Transverse colon (tissue), 4 donors: Measurements from ENCODE around the gene GADL1. TPM values are rescaled to one million over a fixed set of nuclear protein-coding genes. Genes with fewer than 3 reads are reported as not detected.
A peak's percentile ranks its signal among the peaks of the same experiment; 100 is the strongest.

Experiments used
- DNase-seq: peaks from one replicate; pipeline ENCODE4 v3.0.0-alpha.2; 2019
- H3K27ac ChIP-seq, 4 donors: fragments of 200-600 bp; sonication (generic); 2 replicates each; pipeline ENCODE4 v1.5.1; 2016 to 2018; ENCODE audit warnings: inconsistent platforms in 4 of 4
- H3K27me3 ChIP-seq: fragments of 200-600 bp; sonication (generic); 2 replicates; pipeline ENCODE4 v1.5.1; 2017; ENCODE audit warnings: inconsistent platforms
- H3K36me3 ChIP-seq, 4 donors: fragments of 200-600 bp; sonication (generic); 2 replicates each; pipeline ENCODE4 v1.5.1; 2017 to 2019; ENCODE audit warnings: inconsistent platforms in 4 of 4
- H3K4me1 ChIP-seq, 4 donors: fragments of 200-600 bp; sonication (generic); 2 replicates each; pipeline ENCODE4 v1.5.1; 2017 to 2020; ENCODE audit warnings: inconsistent platforms in 4 of 4
- H3K4me3 ChIP-seq, 4 donors: fragments of 200-600 bp; sonication (generic); 1 replicate in 1 of 4; 2 replicates in 3 of 4; pipeline versions ENCODE4 v1.5.1 to v1.6.1; 2017 to 2019; ENCODE audit warnings: inconsistent platforms in 4 of 4
- H3K9me3 ChIP-seq, 2 donors: fragments of 200-600 bp; sonication (generic); 2 replicates each; pipeline ENCODE4 v1.5.1; 2017 to 2019; ENCODE audit warnings: inconsistent platforms in 2 of 2
- CTCF ChIP-seq, 5 experiments: fragments of 200-600 bp in 3 of 5; fragments of 450-650 bp in 2 of 5; sonication (generic) in 3 of 5; IDR thresholded peaks; 1 replicate in 2 of 5; 2 replicates in 3 of 5; pipeline ENCODE4 v1.5.1; 2016 to 2017; ENCODE audit warnings: antibody characterized with exemption in 5 of 5, inconsistent platforms in 3 of 5, mild to moderate bottlenecking in 2 of 5, moderate library complexity in 1 of 5
- EP300 ChIP-seq: sonication (generic); formaldehyde crosslinking; IDR thresholded peaks from one replicate; pipeline ENCODE4 v1.6.1; 2017; ENCODE audit warnings: antibody characterized with exemption, low read depth
- POLR2A ChIP-seq: fragments of 450-650 bp; IDR thresholded peaks from one replicate; pipeline ENCODE4 v1.6.1; 2016; ENCODE audit warnings: antibody characterized with exemption, mild to moderate bottlenecking, moderate library complexity
- POLR2AphosphoS5 ChIP-seq, 3 donors: sonication (generic); formaldehyde crosslinking; IDR thresholded peaks; one replicate each; pipeline ENCODE4 v1.6.1; 2016; ENCODE audit warnings: antibody characterized with exemption in 3 of 3
- WGBS, 2 donors: methylation state at CpG; one replicate each; pipeline ENCODE4 v1.1.5; 2018; ENCODE audit warnings: low coverage in 1 of 2; 5-methylcytosine and 5-hydroxymethylcytosine counted together
- in situ Hi-C, 4 donors: fragments of 200-750 bp; cut with MboI; loops; one replicate each; pipeline versions ENCODE4 v1.15.0 to v1.15.1; 2017; ENCODE audit warnings: low sequenced_read_pairs in 3 of 4, low pct_ligation_motif_present in 1 of 4, low pct_unique_long_range_greater_than_20kb in 1 of 4
- intact Hi-C: fragments of 100-400 bp; cut with DNase I; formaldehyde crosslinking; loops from one replicate; pipeline ENCODE4 v1.15.1; 2023; ENCODE audit warnings: low total_unique reads
- total RNA-seq, 4 donors: library from RNA; depleted of rRNA; stranded (reverse); fragments of >200 nt; gene quantifications; one replicate each; pipeline ENCODE4 v1.1.0, GENCODE V29; 2016

The GADL1 gene
- total RNA-seq, 4 donors from 2014 or later: not detected

GRCh38 chr3:30684356-30684755, 210.1 kb downstream of the GADL1 start:
- Histone ChIP-seq H3K27me3 (no peaks in the 10 kb centered on the region), H3K4me1 (peaks cover 44 to 91% (median 62%) of the 10 kb centered on the region in 4 donors), H3K27ac (peak overlapping the region; percentile 27 to 82 (median 50)), H3K9me3 (no peaks in the 10 kb centered on the region), H3K4me3 (no peak overlapping the region), H3K36me3 (peaks cover 0 to 13% (median 2%) of the 10 kb centered on the region in 4 donors)
- DNase-seq: no peak
- in situ Hi-C loops: loop anchor here in 1 of 4 donors (25.0 kb wide), 1 partner anchor 172 kb away; no protein-coding TSS in a partner anchor
- TF ChIP-seq EP300 (no peak), POLR2AphosphoS5 (IDR thresholded peaks at IDR 0.05) (peak in 1 of 3 donors; percentile 13)
- WGBS, 2 donors: 73 to 75% methylated on average over 2 to 3 of the region's 3 CpGs
- intact Hi-C loops: loop anchor here (10.0 kb wide), 2 partner anchors 70 to 170 kb away; no protein-coding TSS in a partner anchor

- Histone ChIP-seq H3K4me3 (no peak overlapping the region), H3K9me3 (no peaks in the 10 kb centered on the region), H3K27me3 (no peaks in the 10 kb centered on the region), H3K36me3 (peaks cover 0 to 19% (median 5%) of the 10 kb centered on the region in 4 donors), H3K4me1 (peaks cover 41 to 88% (median 56%) of the 10 kb centered on the region in 4 donors), H3K27ac (peak overlapping the region; percentile 27 to 82 (median 61))
- intact Hi-C loops (loop anchor here (10.0 kb wide), 2 partner anchors 69 to 169 kb away; no protein-coding TSS in a partner anchor), in situ Hi-C loops (loop anchor here in 1 of 4 donors (25.0 kb wide), 1 partner anchor 171 kb away; no protein-coding TSS in a partner anchor)
- 89% methylated on average over 3 of the region's 3 CpGs; no CpG with 5 or more reads in 1 of the 2 donors for WGBS, 2 donors
- DNase-seq: no peak
- TF ChIP-seq POLR2A: no peak
- no peak for TF ChIP-seq CTCF (IDR thresholded peaks at IDR 0.05)
These were observed 210.7 kb downstream of the GADL1 start for GRCh38 chr3:30683769-30684168.

- no peak for DNase-seq
- intact Hi-C loops (loop anchor here (10.0 kb wide), 2 partner anchors 68 to 168 kb away; no protein-coding TSS in a partner anchor), in situ Hi-C loops (loop anchor here in 1 of 4 donors (25.0 kb wide), 1 partner anchor 170 kb away; no protein-coding TSS in a partner anchor)
- Histone ChIP-seq H3K27me3 (no peaks in the 10 kb centered on the region), H3K27ac (peak overlapping the region; percentile 51 to 78 (median 70)), H3K36me3 (peaks cover 0 to 23% (median 9%) of the 10 kb centered on the region in 4 donors), H3K9me3 (no peaks in the 10 kb centered on the region), H3K4me3 (no peak overlapping the region), H3K4me1 (peaks cover 32 to 76% (median 45%) of the 10 kb centered on the region in 4 donors)
- TF ChIP-seq CTCF (IDR thresholded peaks at IDR 0.05): no peak
- no peak for TF ChIP-seq POLR2A
- no peak for TF ChIP-seq EP300
- no peak for TF ChIP-seq POLR2AphosphoS5 (IDR thresholded peaks at IDR 0.05)
- WGBS, 2 donors: 43 to 52% methylated on average over 1 of the region's 1 CpG
These were observed 211.9 kb downstream of the GADL1 start for GRCh38 chr3:30682434-30683155.

GRCh38 chr3:30681649-30682211, 212.7 kb downstream of the GADL1 start:
- Histone ChIP-seq H3K4me3 (no peak overlapping the region), H3K27ac (peak overlapping the region; percentile 51 to 78 (median 70)), H3K9me3 (no peaks in the 10 kb centered on the region), H3K27me3 (no peaks in the 10 kb centered on the region), H3K36me3 (peaks cover 0 to 26% (median 12%) of the 10 kb centered on the region in 4 donors), H3K4me1 (peaks cover 27 to 75% (median 45%) of the 10 kb centered on the region in 4 donors)
- DNase-seq: no peak
- intact Hi-C loops (loop anchor here (10.0 kb wide), 2 partner anchors 67 to 167 kb away; no protein-coding TSS in a partner anchor), in situ Hi-C loops (loop anchor here in 1 of 4 donors (25.0 kb wide), 1 partner anchor 169 kb away; no protein-coding TSS in a partner anchor)
- TF ChIP-seq POLR2AphosphoS5 (IDR thresholded peaks at IDR 0.05): peak in 1 of 3 donors; percentile 26
- no peak for TF ChIP-seq POLR2A
- 42 to 66% methylated on average over 3 to 6 of the region's 6 CpGs for WGBS, 2 donors
